ENCODE data around the gene HDAC8.
A peak's percentile ranks its signal among the peaks of the same experiment; 100 is the strongest.
"Not testable (repeated sequence)": the region's sequence is repeated elsewhere in the genome, so short reads cannot be mapped to it uniquely, and the experiment has no call there.

HDAC8 gene

GRCh38 chrX:72572248-72573157 lies at the start of gene HDAC8:
TSS of gene HDAC8 (minus strand) at chrX:72572843. CDS start at chrX:72572761, 82 bp downstream.
- H3K36me3 ChIP-seq (replicated peaks): peaks cover 24% of the 10 kb centered on the region
- peak within 1 kb of the TSS; percentile 59 for H3K4me3 ChIP-seq
- DNase-seq (ENCODE audit: low spot score in 2 of 2): peak; percentile 88 to 90
- no peaks in the 10 kb centered on the region for H3K27me3 ChIP-seq (ENCODE audit: low read depth)
- no peaks in the 10 kb centered on the region for H3K9me3 ChIP-seq
- H3K4me1 ChIP-seq: peaks cover 6% of the 10 kb centered on the region
- in situ Hi-C loops (cut with MboI; ENCODE audit: low sequenced_read_pairs): no loop called here

- in situ Hi-C loops (cut with MboI; ENCODE audit: low sequenced_read_pairs): no loop called here
- Histone ChIP-seq H3K4me1 (no peaks in the 10 kb centered on the region), H3K4me3 (no peak overlapping the region), H3K27me3 (ENCODE audit: low read depth) (no peaks in the 10 kb centered on the region), H3K9me3 (no peaks in the 10 kb centered on the region), H3K36me3 (replicated peaks) (0 out of 2 replicates have a peak, but pooled peaks cover 3% of the 10 kb centered on the region)
- no peak for DNase-seq (ENCODE audit: low spot score in 2 of 2)
Measured at GRCh38 chrX:72621625-72622485, 49.2 kb upstream of the HDAC8 start.

- DNase-seq (ENCODE audit: low spot score in 2 of 2): no peak
- H3K36me3 ChIP-seq (replicated peaks): 0 out of 2 replicates have a peak, but pooled peaks cover 3% of the 10 kb centered on the region
- in situ Hi-C loops (cut with MboI; ENCODE audit: low sequenced_read_pairs): no loop called here
- H3K9me3 ChIP-seq: no peaks in the 10 kb centered on the region
- H3K27me3 ChIP-seq (ENCODE audit: low read depth): no peaks in the 10 kb centered on the region
- no peaks in the 10 kb centered on the region for H3K4me1 ChIP-seq
- no peak overlapping the region for H3K4me3 ChIP-seq
Measured at GRCh38 chrX:72621163-72621562, 48.5 kb upstream of the HDAC8 start.

GRCh38 chrX:72620550-72621145 lies 48.0 kb upstream of the HDAC8 start:
- H3K9me3 ChIP-seq: no peaks in the 10 kb centered on the region
- H3K36me3 ChIP-seq (replicated peaks): 0 out of 2 replicates have a peak, but pooled peaks cover 3% of the 10 kb centered on the region
- DNase-seq (ENCODE audit: low spot score in 2 of 2): no peak
- H3K4me3 ChIP-seq: no peak overlapping the region
- no peaks in the 10 kb centered on the region for H3K4me1 ChIP-seq
- in situ Hi-C loops (cut with MboI; ENCODE audit: low sequenced_read_pairs): no loop called here
- H3K27me3 ChIP-seq (ENCODE audit: low read depth): no peaks in the 10 kb centered on the region

- DNase-seq (ENCODE audit: low spot score in 2 of 2): no peak
- H3K9me3 ChIP-seq: no peaks in the 10 kb centered on the region
- no peaks in the 10 kb centered on the region for H3K4me1 ChIP-seq
- H3K27me3 ChIP-seq (ENCODE audit: low read depth): no peaks in the 10 kb centered on the region
- H3K36me3 ChIP-seq (replicated peaks): peaks cover 3% of the 10 kb centered on the region
- in situ Hi-C loops (cut with MboI; ENCODE audit: low sequenced_read_pairs): no loop called here
- no peak overlapping the region for H3K4me3 ChIP-seq
Measured at GRCh38 chrX:72609313-72609712, 36.7 kb upstream of the HDAC8 start.

GRCh38 chrX:72604705-72605104 lies 32.1 kb upstream of the HDAC8 start:
- Histone ChIP-seq H3K9me3 (no peaks in the 10 kb centered on the region), H3K36me3 (replicated peaks) (peaks cover 3% of the 10 kb centered on the region), H3K4me1 (no peaks in the 10 kb centered on the region), H3K4me3 (no peak overlapping the region), H3K27me3 (ENCODE audit: low read depth) (no peaks in the 10 kb centered on the region)
- DNase-seq (ENCODE audit: low spot score in 2 of 2): no peak
- in situ Hi-C loops (cut with MboI; ENCODE audit: low sequenced_read_pairs): no loop called here

GRCh38 chrX:72604112-72604511 lies 31.5 kb upstream of the HDAC8 start:
- H3K4me1 ChIP-seq: no peaks in the 10 kb centered on the region
- no peaks in the 10 kb centered on the region for H3K9me3 ChIP-seq
- H3K4me3 ChIP-seq: no peak overlapping the region
- in situ Hi-C loops (cut with MboI; ENCODE audit: low sequenced_read_pairs): no loop called here
- H3K27me3 ChIP-seq (ENCODE audit: low read depth): no peaks in the 10 kb centered on the region
- no peak for DNase-seq (ENCODE audit: low spot score in 2 of 2)
- H3K36me3 ChIP-seq (replicated peaks): peaks cover 3% of the 10 kb centered on the region

GRCh38 chrX:72591038-72591437 lies 18.4 kb upstream of the HDAC8 start:
- H3K4me1 ChIP-seq; H3K9me3 ChIP-seq; H3K36me3 ChIP-seq (replicated peaks); in situ Hi-C loops (cut with MboI; ENCODE audit: low sequenced_read_pairs); H3K4me3 ChIP-seq; DNase-seq (ENCODE audit: low spot score in 2 of 2); H3K27me3 ChIP-seq (ENCODE audit: low read depth): not testable (repeated sequence)

- in situ Hi-C loops (cut with MboI; ENCODE audit: low sequenced_read_pairs): no loop called here
- no peaks in the 10 kb centered on the region for H3K4me1 ChIP-seq
- no peak for DNase-seq (ENCODE audit: low spot score in 2 of 2)
Measured at GRCh38 chrX:72584163-72584562, 11.5 kb upstream of the HDAC8 start.

GRCh38 chrX:72576141-72576894 lies 3.7 kb upstream of the HDAC8 start:
- no peak for DNase-seq (ENCODE audit: low spot score in 2 of 2)
- H3K4me1 ChIP-seq: peaks cover 6% of the 10 kb centered on the region
- no peak overlapping the region for H3K4me3 ChIP-seq
- H3K27me3 ChIP-seq (ENCODE audit: low read depth): no peaks in the 10 kb centered on the region
- no peaks in the 10 kb centered on the region for H3K36me3 ChIP-seq (replicated peaks)
- in situ Hi-C loops (cut with MboI; ENCODE audit: low sequenced_read_pairs): no loop called here
- H3K9me3 ChIP-seq: no peaks in the 10 kb centered on the region

More at GRCh38 chrX:72584163-72584562, 11.5 kb upstream of the HDAC8 start:
- no peaks in the 10 kb centered on the region for H3K9me3 ChIP-seq
- no peak overlapping the region for H3K4me3 ChIP-seq
- no peaks in the 10 kb centered on the region; the same call in none of the 2 replicates for H3K36me3 ChIP-seq (replicated peaks)
- no peaks in the 10 kb centered on the region for H3K27me3 ChIP-seq (ENCODE audit: low read depth)

- peaks cover 6% of the 10 kb centered on the region for H3K4me1 ChIP-seq
- peaks cover 17% of the 10 kb centered on the region for H3K36me3 ChIP-seq (replicated peaks)
- H3K9me3 ChIP-seq: no peaks in the 10 kb centered on the region
- DNase-seq (ENCODE audit: low spot score in 2 of 2): no peak
- H3K27me3 ChIP-seq (ENCODE audit: low read depth): no peaks in the 10 kb centered on the region
- in situ Hi-C loops (cut with MboI; ENCODE audit: low sequenced_read_pairs): no loop called here
- H3K4me3 ChIP-seq: peak overlapping the region; percentile 59
Measured at GRCh38 chrX:72573158-72573511, 492 bp upstream of the HDAC8 start.

GRCh38 chrX:72569786-72570185 lies 2.9 kb downstream of the HDAC8 start:
- Histone ChIP-seq H3K36me3 (replicated peaks) (peaks cover 45% of the 10 kb centered on the region), H3K9me3 (no peaks in the 10 kb centered on the region), H3K4me3 (no peak overlapping the region), H3K4me1 (peaks cover 9% of the 10 kb centered on the region), H3K27me3 (ENCODE audit: low read depth) (no peaks in the 10 kb centered on the region)
- DNase-seq (ENCODE audit: low spot score in 2 of 2): no peak
- in situ Hi-C loops (cut with MboI; ENCODE audit: low sequenced_read_pairs): no loop called here

- no peaks in the 10 kb centered on the region for H3K27me3 ChIP-seq (ENCODE audit: low read depth)
- in situ Hi-C loops (cut with MboI; ENCODE audit: low sequenced_read_pairs): no loop called here
- no peaks in the 10 kb centered on the region for H3K9me3 ChIP-seq
- H3K4me1 ChIP-seq: peaks cover 15% of the 10 kb centered on the region
- H3K36me3 ChIP-seq (replicated peaks): peaks cover 52% of the 10 kb centered on the region
- DNase-seq (ENCODE audit: low spot score in 2 of 2): no peak
- no peak overlapping the region for H3K4me3 ChIP-seq
Measured at GRCh38 chrX:72568406-72569092, 4.1 kb downstream of the HDAC8 start.

All from HAP-1 (cell line).